Measurements from ENCODE around the gene ACOXL.

Gene ACOXL

GRCh38 chr2:111117598-111118480 lies 385.5 kb downstream of the ACOXL start:
- Histone ChIP-seq H2BK120ac (ENCODE audit: low read depth, low read length) (no peak overlapping the region), H2BK12ac (ENCODE audit: low read length in 2 of 2) (peak overlapping the region in 1 of 2 experiments; percentile 68), H2AK5ac (ENCODE audit: low read length, severe bottlenecking) (no peak overlapping the region), H3K9me3 (ENCODE audit: control insufficient read depth, low read length) (no peaks in the 10 kb centered on the region), H3K23ac (ENCODE audit: low read length in 2 of 2) (peak overlapping the region in 1 of 2 experiments; percentile 99), H2BK15ac (ENCODE audit: low read depth, poor library complexity, severe bottlenecking) (peak overlapping the region; percentile 32), H4K91ac (ENCODE audit: low read length) (no peak overlapping the region), H3K9ac (ENCODE audit: low read length) (peak overlapping the region; percentile 14), H3K27me3 (ENCODE audit: control insufficient read depth in 1 of 2, insufficient read depth in 1 of 2, low read length in 2 of 2) (peaks cover 31 to 44% of the 10 kb centered on the region in 2 experiments), H3K4me3 (ENCODE audit: insufficient read depth in 1 of 2, low read depth in 1 of 2, low read length in 2 of 2) (peak overlapping the region; percentile 46 to 81), H3K4me2 (ENCODE audit: low read length, poor library complexity, severe bottlenecking) (peak overlapping the region; percentile 99), H3K18ac (ENCODE audit: low read depth in 1 of 2, low read length in 2 of 2) (no peak overlapping the region), H3K4ac (ENCODE audit: low read depth in 1 of 2, low read length in 2 of 2) (peak overlapping the region in 1 of 2 experiments; percentile 35), H2BK5ac (ENCODE audit: low read depth, low read length, poor library complexity, severe bottlenecking) (peak overlapping the region; percentile 24), H3K79me1 (replicated peaks; ENCODE audit: low read length, poor library complexity, severe bottlenecking) (peaks cover 5% of the 10 kb centered on the region), H3K36me3 (ENCODE audit: control insufficient read depth in 1 of 2, insufficient read depth in 2 of 2, low read depth in 1 of 2, low read length in 2 of 2) (peaks cover 0 to under 1% of the 10 kb centered on the region in 2 experiments), H3K14ac (ENCODE audit: low read length in 2 of 2) (no peak overlapping the region), H3K4me1 (ENCODE audit: control insufficient read depth, insufficient read depth, low read depth, low read length) (peaks cover 38% of the 10 kb centered on the region), H2AFZ (ENCODE audit: low read depth, low read length) (peak overlapping the region; percentile 62), H4K8ac (ENCODE audit: low read length) (no peak overlapping the region), H3K27ac (ENCODE audit: low read length, poor library complexity, severe bottlenecking) (peak overlapping the region; percentile 33)
- 2% methylated on average over 52 of the region's 64 CpGs for WGBS
- DNase-seq, result peak; percentile 65

GRCh38 chr2:111118481-111118980 lies 386.2 kb downstream of the ACOXL start:
- H3K9ac ChIP-seq (ENCODE audit: low read length), result peak overlapping the region; percentile 14
- H3K36me3 ChIP-seq (ENCODE audit: control insufficient read depth in 1 of 2, insufficient read depth in 2 of 2, low read depth in 1 of 2, low read length in 2 of 2), result peaks cover 0 to 2% of the 10 kb centered on the region in 2 experiments
- H3K9me3 ChIP-seq (ENCODE audit: control insufficient read depth, low read length), result no peaks in the 10 kb centered on the region
- peak overlapping the region; percentile 1 to 64 for H3K4ac ChIP-seq (ENCODE audit: low read depth in 1 of 2, low read length in 2 of 2)
- 2% methylated on average over 33 of the region's 33 CpGs for WGBS
- H3K4me1 ChIP-seq (ENCODE audit: control insufficient read depth, insufficient read depth, low read depth, low read length), result peaks cover 39% of the 10 kb centered on the region
- peak overlapping the region; percentile 33 for H3K27ac ChIP-seq (ENCODE audit: low read length, poor library complexity, severe bottlenecking)
- no peak overlapping the region for H2AK5ac ChIP-seq (ENCODE audit: low read length, severe bottlenecking)
- H3K18ac ChIP-seq (ENCODE audit: low read depth in 1 of 2, low read length in 2 of 2), result peak overlapping the region in 1 of 2 experiments; percentile 64
- no peak overlapping the region for H2BK120ac ChIP-seq (ENCODE audit: low read depth, low read length)
- H3K79me1 ChIP-seq (replicated peaks; ENCODE audit: low read length, poor library complexity, severe bottlenecking), result peaks cover 8% of the 10 kb centered on the region
- H3K23ac ChIP-seq (ENCODE audit: low read length in 2 of 2), result peak overlapping the region; percentile 51 to 88
- H3K4me3 ChIP-seq (ENCODE audit: insufficient read depth in 1 of 2, low read depth in 1 of 2, low read length in 2 of 2), result peak overlapping the region; percentile 33 to 81
- no peak for DNase-seq
- peaks cover 28 to 37% of the 10 kb centered on the region in 2 experiments for H3K27me3 ChIP-seq (ENCODE audit: control insufficient read depth in 1 of 2, insufficient read depth in 1 of 2, low read length in 2 of 2)
- peak overlapping the region; percentile 37 to 75 for H2BK12ac ChIP-seq (ENCODE audit: low read length in 2 of 2)
- peak overlapping the region; percentile 62 for H4K8ac ChIP-seq (ENCODE audit: low read length)
- H2BK15ac ChIP-seq (ENCODE audit: low read depth, poor library complexity, severe bottlenecking), result peak overlapping the region; percentile 55
- H2BK5ac ChIP-seq (ENCODE audit: low read depth, low read length, poor library complexity, severe bottlenecking), result peak overlapping the region; percentile 24
- H3K4me2 ChIP-seq (ENCODE audit: low read length, poor library complexity, severe bottlenecking), result peak overlapping the region; percentile 99
- H2AFZ ChIP-seq (ENCODE audit: low read depth, low read length), result peak overlapping the region; percentile 29
- H4K91ac ChIP-seq (ENCODE audit: low read length), result peak overlapping the region; percentile 9
- no peak overlapping the region for H3K14ac ChIP-seq (ENCODE audit: low read length in 2 of 2)

GRCh38 chr2:111118981-111119821 lies 386.8 kb downstream of the ACOXL start:
- WGBS, result 1% methylated on average over 68 of the region's 76 CpGs
- Histone ChIP-seq H3K18ac (ENCODE audit: low read depth in 1 of 2, low read length in 2 of 2) (peak overlapping the region in 1 of 2 experiments; percentile 64), H4K8ac (ENCODE audit: low read length) (peak overlapping the region; percentile 62), H3K4ac (ENCODE audit: low read depth in 1 of 2, low read length in 2 of 2) (peak overlapping the region; percentile 1 to 64), H4K91ac (ENCODE audit: low read length) (no peak overlapping the region), H3K27ac (ENCODE audit: low read length, poor library complexity, severe bottlenecking) (no peak overlapping the region), H2AFZ (ENCODE audit: low read depth, low read length) (peak overlapping the region; percentile 7), H3K23ac (ENCODE audit: low read length in 2 of 2) (peak overlapping the region; percentile 51 to 79), H2BK12ac (ENCODE audit: low read length in 2 of 2) (peak overlapping the region in 1 of 2 experiments; percentile 37), H3K14ac (ENCODE audit: low read length in 2 of 2) (no peak overlapping the region), H3K9me3 (ENCODE audit: control insufficient read depth, low read length) (no peaks in the 10 kb centered on the region), H3K9ac (ENCODE audit: low read length) (no peak overlapping the region), H2AK5ac (ENCODE audit: low read length, severe bottlenecking) (no peak overlapping the region), H3K4me3 (ENCODE audit: insufficient read depth in 1 of 2, low read depth in 1 of 2, low read length in 2 of 2) (peak overlapping the region in 1 of 2 experiments; percentile 33), H3K79me1 (replicated peaks; ENCODE audit: low read length, poor library complexity, severe bottlenecking) (peaks cover 13% of the 10 kb centered on the region), H3K4me1 (ENCODE audit: control insufficient read depth, insufficient read depth, low read depth, low read length) (peaks cover 43% of the 10 kb centered on the region), H3K36me3 (ENCODE audit: control insufficient read depth in 1 of 2, insufficient read depth in 2 of 2, low read depth in 1 of 2, low read length in 2 of 2) (peaks cover 4 to 7% of the 10 kb centered on the region in 2 experiments), H2BK15ac (ENCODE audit: low read depth, poor library complexity, severe bottlenecking) (peak overlapping the region; percentile 33), H2BK120ac (ENCODE audit: low read depth, low read length) (no peak overlapping the region), H3K4me2 (ENCODE audit: low read length, poor library complexity, severe bottlenecking) (peak overlapping the region; percentile 99), H2BK5ac (ENCODE audit: low read depth, low read length, poor library complexity, severe bottlenecking) (peak overlapping the region; percentile 24), H3K27me3 (ENCODE audit: control insufficient read depth in 1 of 2, insufficient read depth in 1 of 2, low read length in 2 of 2) (peaks cover 24 to 30% of the 10 kb centered on the region in 2 experiments)
- DNase-seq, result peak; percentile 21

Measured in mesenchymal stem cell (in vitro differentiated cells and primary cell).